ENCODE measurements around the gene TRPV5. TPM values are rescaled to one million over a fixed set of nuclear protein-coding genes. Genes with fewer than 3 reads are reported as not detected.

The TRPV5 gene
- total and polyA plus RNA-seq, 2 of the 8 experiments (the other 6 are each of a cell fraction or from before 2014, with no cell fraction given), result 0.03 TPM; not detected in 1

- no peak overlapping the region for H3K56ac ChIP-seq (replicated peaks; ENCODE audit: insufficient read length, low read depth, low read length)
- H3K4me2 ChIP-seq (ENCODE audit: insufficient read depth in 1 of 2, low read depth in 2 of 2, low read length in 2 of 2), result no peak overlapping the region
- no peak overlapping the region for H2BK5ac ChIP-seq (ENCODE audit: low read depth, low read length)
- no peaks in the 10 kb centered on the region for H3K23me2 ChIP-seq (ENCODE audit: low read depth, low read length)
- no peak overlapping the region for H3K23ac ChIP-seq (ENCODE audit: insufficient read length)
- no peak overlapping the region for H2AFZ ChIP-seq (ENCODE audit: low read length)
- H4K8ac ChIP-seq (ENCODE audit: extremely low read depth, insufficient read depth, low read length), result no peak overlapping the region
- no peaks in the 10 kb centered on the region for H3K79me2 ChIP-seq (ENCODE audit: control insufficient read depth in 1 of 2, insufficient read depth in 2 of 2, low read length in 2 of 2)
- H4K20me1 ChIP-seq (replicated peaks in 1 of 2; ENCODE audit: control insufficient read depth in 1 of 2, insufficient read depth in 2 of 2, low read length in 2 of 2), result no peaks in the 10 kb centered on the region
- no peak overlapping the region for H2BK20ac ChIP-seq (ENCODE audit: low read length)
- no peak overlapping the region for H2BK12ac ChIP-seq (ENCODE audit: low read depth, low read length)
- no peaks in the 10 kb centered on the region for H3K36me3 ChIP-seq (ENCODE audit: control insufficient read depth in 2 of 4, insufficient read depth in 4 of 4, low read length in 3 of 4)
- H3K4me3 ChIP-seq (ENCODE audit: extremely low read depth in 1 of 4, insufficient read depth in 2 of 4, low read depth in 3 of 4, low read length in 4 of 4), result no peak overlapping the region
- 58% methylated on average over 12 of the region's 12 CpGs; no CpG with 5 or more reads in 1 of the 2 experiments for whole genome bisulfite sequencing, 2 experiments (ENCODE audit: extremely low coverage in 1 of 2, insufficient coverage in 1 of 2, insufficient read length in 1 of 2, insufficient replicate concordance in 2 of 2, low coverage in 1 of 2, low lambda C conversion rate in 2 of 2, missing lambda C conversion rate in 1 of 2)
- FAIRE-seq (no peak), DNase-seq (ENCODE audit: low read depth in 1 of 2, low spot score in 2 of 2) (peak; percentile 23 to 72)
- H3K4me1 ChIP-seq (replicated peaks in 1 of 4; ENCODE audit: control insufficient read depth in 3 of 4, insufficient read depth in 4 of 4, low read length in 3 of 4), result no peaks in the 10 kb centered on the region
- H4K91ac ChIP-seq (replicated peaks; ENCODE audit: insufficient read length, low read length), result no peak overlapping the region
- H3K9me3 ChIP-seq (ENCODE audit: insufficient read depth in 2 of 2, low read depth in 1 of 2, low read length in 1 of 2), result no peaks in the 10 kb centered on the region
- no peak overlapping the region for H2BK15ac ChIP-seq (ENCODE audit: low read length)
- H3K79me1 ChIP-seq (ENCODE audit: low read depth, low read length), result no peaks in the 10 kb centered on the region
- H4K5ac ChIP-seq (ENCODE audit: insufficient read length, low read depth, low read length), result no peak overlapping the region
- no peak overlapping the region for H3K4ac ChIP-seq (replicated peaks; ENCODE audit: insufficient read length, low read depth, low read length)
- no peak overlapping the region for H3K27ac ChIP-seq (ENCODE audit: low read depth, low read length)
- POLR2A ChIA-PET (ENCODE audit: partially characterized antibody), result interaction anchor here (0.8 to 0.9 kb wide), 2 partner anchors 37 to 48 kb away, joined by 3 read pairs; no protein-coding TSS in a partner anchor
- H3K27me3 ChIP-seq (replicated peaks in 1 of 4; ENCODE audit: control insufficient read depth in 3 of 4, extremely low read depth in 1 of 4, insufficient read depth in 3 of 4, low read length in 3 of 4), result peaks cover 0 to 8% (median 0%) of the 10 kb centered on the region in 4 experiments; a peak in 4 of 7 replicates
- no peak overlapping the region for H2AK5ac ChIP-seq (ENCODE audit: low read depth, low read length)
- H3K14ac ChIP-seq (ENCODE audit: insufficient read length), result no peak overlapping the region
- H3K9ac ChIP-seq (replicated peaks in 1 of 4; ENCODE audit: extremely low read depth in 1 of 4, low read depth in 3 of 4, low read length in 3 of 4), result no peak overlapping the region
- no peak overlapping the region for H2BK120ac ChIP-seq (replicated peaks; ENCODE audit: low read depth, low read length)
- CTCF ChIA-PET (ENCODE audit: partially characterized antibody), result interaction anchor here (0.6 to 3.6 kb wide), 39 partner anchors 10 to 391 kb away, joined by 3 to 36 read pairs (median 5); partner anchors contain the start of genes CLCN1, GSTK1, LLCFC1 and PIP
- H3K18ac ChIP-seq (ENCODE audit: extremely low read depth, low read length), result no peak overlapping the region
- TF ChIP-seq GTF2F1 (IDR thresholded peaks at IDR 0.05; ENCODE audit: borderline replicate concordance, low read depth, low read length) (no peak), POLR2AphosphoS5 (IDR thresholded peaks at IDR 0.05; ENCODE audit: low read depth, low read length) (no peak), RAD21 (IDR thresholded peaks at IDR 0.05 in 1 of 2, conservative IDR thresholded peaks at IDR 0.05 in 1 of 2; ENCODE audit: low read depth in 2 of 2, low read length in 2 of 2) (peak; percentile 33 to 47), CREB1 (IDR thresholded peaks at IDR 0.05) (peak; percentile 55; the same call in 1 of the 2 replicates), ATF3 (IDR thresholded peaks at IDR 0.05; ENCODE audit: insufficient read depth, low read depth, low read length) (peak; percentile 51; the same call in 1 of the 2 replicates), ASH2L (IDR thresholded peaks at IDR 0.05; ENCODE audit: low read length) (no peak), TEAD4 (IDR thresholded peaks at IDR 0.05; ENCODE audit: low read depth, low read length) (no peak), CTCF (IDR thresholded peaks at IDR 0.05; ENCODE audit: control extremely low read depth in 1 of 3, insufficient read depth in 1 of 3, low read depth in 1 of 3, low read length in 3 of 3) (peak; percentile 71 to 81 (median 77)), YY1 (IDR thresholded peaks at IDR 0.05; ENCODE audit: low read depth, low read length) (peak; percentile 78), E2F6 (IDR thresholded peaks at IDR 0.05) (peak; percentile 96)
These were observed 8.1 kb downstream of the TRPV5 start for GRCh38 chr7:142925413-142925812.

Data from H1 (cell line).